ENCODE measurements around the gene PDE6G.

GRCh38 chr17:81686614-81687013 lies 30.3 kb upstream of the PDE6G start:
- TF ChIP-seq, protein P1, sequence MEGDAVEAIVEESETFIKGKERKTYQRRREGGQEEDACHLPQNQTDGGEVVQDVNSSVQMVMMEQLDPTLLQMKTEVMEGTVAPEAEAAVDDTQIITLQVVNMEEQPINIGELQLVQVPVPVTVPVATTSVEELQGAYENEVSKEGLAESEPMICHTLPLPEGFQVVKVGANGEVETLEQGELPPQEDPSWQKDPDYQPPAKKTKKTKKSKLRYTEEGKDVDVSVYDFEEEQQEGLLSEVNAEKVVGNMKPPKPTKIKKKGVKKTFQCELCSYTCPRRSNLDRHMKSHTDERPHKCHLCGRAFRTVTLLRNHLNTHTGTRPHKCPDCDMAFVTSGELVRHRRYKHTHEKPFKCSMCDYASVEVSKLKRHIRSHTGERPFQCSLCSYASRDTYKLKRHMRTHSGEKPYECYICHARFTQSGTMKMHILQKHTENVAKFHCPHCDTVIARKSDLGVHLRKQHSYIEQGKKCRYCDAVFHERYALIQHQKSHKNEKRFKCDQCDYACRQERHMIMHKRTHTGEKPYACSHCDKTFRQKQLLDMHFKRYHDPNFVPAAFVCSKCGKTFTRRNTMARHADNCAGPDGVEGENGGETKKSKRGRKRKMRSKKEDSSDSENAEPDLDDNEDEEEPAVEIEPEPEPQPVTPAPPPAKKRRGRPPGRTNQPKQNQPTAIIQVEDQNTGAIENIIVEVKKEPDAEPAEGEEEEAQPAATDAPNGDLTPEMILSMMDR (IDR thresholded peaks at IDR 0.05; ENCODE audit: low read depth, low read length): no peak
- TF ChIP-seq EZH2phosphoT487 (IDR thresholded peaks at IDR 0.05; ENCODE audit: low read depth): no peak

Measured in OCI-LY3 (cell line).